GM18511 (cell line): ENCODE results near the gene WWC2.

ENCODE experiments used
- ATAC-seq: cut with Tn5 transposase; IDR thresholded peaks from one replicate; pipeline ENCODE4 v1.9.1; 2021; ENCODE audit warnings: mild to moderate bottlenecking, moderate library complexity; ENCODE audit not compliant: unreplicated experiment

The WWC2 gene

GRCh38 chr4:183253451-183253850, 154.4 kb downstream of the WWC2 start:
- no peak for ATAC-seq

GRCh38 chr4:183254162-183254561, 155.1 kb downstream of the WWC2 start:
- no peak for ATAC-seq

- ATAC-seq: no peak
Measured at GRCh38 chr4:183255487-183255886, 156.4 kb downstream of the WWC2 start.

GRCh38 chr4:183256343-183256742, 157.3 kb downstream of the WWC2 start:
- no peak for ATAC-seq

GRCh38 chr4:183256756-183257385, 157.8 kb downstream of the WWC2 start:
- peak; percentile 85 for ATAC-seq

- ATAC-seq: no peak
Measured at GRCh38 chr4:183257808-183258207, 158.8 kb downstream of the WWC2 start.

- ATAC-seq: no peak
Measured at GRCh38 chr4:183260491-183261151, 161.6 kb downstream of the WWC2 start.

GRCh38 chr4:183261953-183262775, 163.1 kb downstream of the WWC2 start:
- peak; percentile 96 for ATAC-seq

GRCh38 chr4:183262776-183263100, 163.7 kb downstream of the WWC2 start:
- ATAC-seq: no peak

GRCh38 chr4:183263787-183264386, 164.8 kb downstream of the WWC2 start:
- no peak for ATAC-seq

GRCh38 chr4:183264614-183265013, 165.6 kb downstream of the WWC2 start:
- ATAC-seq: no peak

GRCh38 chr4:183266371-183266770, 167.3 kb downstream of the WWC2 start:
- no peak for ATAC-seq

- no peak for ATAC-seq
Measured at GRCh38 chr4:183268556-183268955, 169.5 kb downstream of the WWC2 start.

GRCh38 chr4:183272384-183272783, 173.3 kb downstream of the WWC2 start:
- no peak for ATAC-seq

GRCh38 chr4:183276106-183276505, 177.0 kb downstream of the WWC2 start:
- ATAC-seq: no peak

- ATAC-seq: no peak
Measured at GRCh38 chr4:183284258-183284785, 185.3 kb downstream of the WWC2 start.

- no peak for ATAC-seq
Measured at GRCh38 chr4:183284965-183285364, 185.9 kb downstream of the WWC2 start.

GRCh38 chr4:183285886-183286285, 186.8 kb downstream of the WWC2 start:
- no peak for ATAC-seq

GRCh38 chr4:183286590-183287308, 187.7 kb downstream of the WWC2 start:
- peak; percentile 39 for ATAC-seq

- ATAC-seq: peak; percentile 85
Measured at GRCh38 chr4:183287309-183287659, 188.2 kb downstream of the WWC2 start.

- peak; percentile 78 for ATAC-seq
Measured at GRCh38 chr4:183287677-183288076, 188.6 kb downstream of the WWC2 start.
